ENCODE measurements around the gene SIN3B.

SIN3B gene

DNA sequence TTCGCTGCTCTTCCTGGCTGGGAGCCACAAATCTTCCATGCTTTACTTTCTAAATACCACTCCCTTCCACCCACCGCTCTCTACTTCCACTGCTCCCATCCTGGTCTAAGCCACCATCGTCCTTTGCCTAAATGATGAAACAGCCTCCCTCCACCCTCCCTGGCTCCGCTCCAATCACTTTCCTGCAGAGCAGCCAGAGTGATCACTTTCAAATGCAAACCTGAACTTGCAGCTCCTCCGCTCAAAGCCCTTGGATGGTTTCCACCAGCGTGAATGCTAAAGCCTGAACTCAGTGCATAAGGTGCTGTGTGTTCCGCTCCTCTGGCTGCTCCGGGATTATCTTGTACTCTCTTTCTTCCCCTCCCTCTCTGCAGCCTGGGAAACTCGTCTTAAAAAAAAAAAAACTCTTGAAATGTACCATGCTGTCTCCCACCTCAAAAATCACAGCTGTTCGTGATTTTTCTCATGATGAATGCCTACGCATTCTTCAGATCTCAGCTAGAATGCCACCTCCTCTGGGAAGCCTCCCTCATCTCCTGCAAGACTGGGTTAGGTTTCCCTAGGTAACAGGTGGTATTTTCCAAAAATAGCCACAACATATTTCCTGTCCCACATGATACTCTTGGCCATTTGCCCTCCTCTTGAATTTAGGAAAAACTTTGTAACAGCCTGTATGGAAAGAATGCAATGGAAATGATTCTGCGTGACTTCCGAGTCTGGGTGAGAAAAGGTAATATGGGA lies 3.7 kb upstream of the SIN3B start:
- in situ Hi-C loops (cut with MboI; ENCODE audit: low sequenced_read_pairs): no loop called here

DNA sequence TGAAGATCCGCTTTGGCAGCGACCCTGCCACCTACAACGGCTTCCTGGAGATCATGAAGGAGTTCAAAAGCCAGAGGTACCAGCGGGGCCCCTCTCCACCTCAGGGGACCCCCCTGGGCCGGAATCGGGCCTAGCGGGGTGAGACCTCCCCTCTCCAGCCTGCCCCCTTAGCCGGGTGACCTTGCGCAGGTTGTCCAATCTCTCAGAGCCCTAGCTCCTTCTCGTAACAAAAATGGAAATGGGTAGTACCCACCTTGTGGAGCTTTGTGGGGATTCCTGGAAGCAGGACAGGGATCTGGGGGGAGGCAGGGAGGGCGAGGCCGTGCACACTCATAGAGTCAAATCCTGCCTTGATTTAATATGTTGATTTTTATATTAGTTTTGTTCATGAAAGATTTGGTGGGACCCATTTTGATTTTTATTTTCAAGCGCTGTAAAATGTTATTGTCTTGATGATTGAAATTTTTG lies 658 bp downstream of the SIN3B start:
- in situ Hi-C loops (cut with MboI; ENCODE audit: low sequenced_read_pairs): no loop called here

DNA sequence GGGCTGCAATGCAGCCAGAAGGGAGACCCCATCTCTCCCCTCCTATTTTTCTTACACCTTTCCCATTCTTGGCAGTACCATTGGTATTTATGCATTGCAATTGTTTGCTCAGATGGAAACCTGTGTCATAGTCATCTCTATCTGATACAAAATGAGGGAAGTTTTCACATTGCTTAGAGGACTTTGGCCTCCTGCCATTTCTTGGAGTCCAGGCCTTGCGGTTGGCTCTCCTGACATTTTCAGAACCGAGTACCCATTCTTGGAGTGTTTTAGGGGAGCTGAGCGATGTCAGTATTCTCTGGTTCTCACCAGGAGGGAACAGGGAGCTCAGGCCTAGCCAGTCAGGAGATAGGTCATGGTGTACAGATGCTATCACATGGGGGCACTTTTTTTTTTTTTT lies 1.5 kb downstream of the SIN3B start:
- in situ Hi-C loops (cut with MboI; ENCODE audit: low sequenced_read_pairs): no loop called here

DNA sequence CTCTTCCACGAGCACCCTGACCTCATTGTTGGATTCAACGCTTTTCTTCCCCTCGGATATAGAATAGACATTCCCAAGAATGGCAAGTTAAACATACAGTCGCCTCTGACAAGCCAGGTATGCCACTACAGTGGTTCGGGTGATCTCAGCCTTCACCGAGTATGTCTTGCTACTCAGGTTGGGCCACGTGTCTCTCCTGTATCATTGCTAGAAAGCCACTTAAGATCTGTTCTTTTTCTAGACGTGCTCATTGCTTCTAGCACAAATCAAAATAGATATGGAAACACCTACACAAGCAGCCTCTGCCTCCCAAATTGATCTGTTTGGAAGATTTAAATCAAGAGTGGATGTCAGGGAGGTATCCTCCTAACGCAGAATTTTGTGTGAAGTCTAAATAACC lies 2.3 kb downstream of the SIN3B start:
- in situ Hi-C loops (cut with MboI; ENCODE audit: low sequenced_read_pairs): no loop called here

DNA sequence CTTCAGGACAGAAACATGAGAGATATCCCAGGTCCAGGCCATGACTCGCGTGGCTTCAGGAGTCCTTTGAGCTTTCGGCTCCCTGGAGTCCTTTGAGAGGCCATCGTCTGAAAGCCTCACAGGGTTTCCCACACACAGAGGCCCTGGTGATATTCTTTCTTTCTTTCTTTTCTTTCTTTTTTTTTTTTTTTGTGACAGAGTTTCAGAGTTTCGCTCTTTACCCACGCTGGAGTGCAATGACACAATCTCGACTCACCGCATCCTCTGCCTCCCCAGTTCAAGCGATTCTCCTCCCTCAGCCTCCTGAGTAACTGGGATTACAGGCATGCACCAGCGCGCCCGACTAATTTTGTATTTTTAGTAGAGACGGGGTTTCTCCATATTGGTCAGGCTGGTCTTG lies 5.5 kb downstream of the SIN3B start:
- in situ Hi-C loops (cut with MboI; ENCODE audit: low sequenced_read_pairs): no loop called here

DNA sequence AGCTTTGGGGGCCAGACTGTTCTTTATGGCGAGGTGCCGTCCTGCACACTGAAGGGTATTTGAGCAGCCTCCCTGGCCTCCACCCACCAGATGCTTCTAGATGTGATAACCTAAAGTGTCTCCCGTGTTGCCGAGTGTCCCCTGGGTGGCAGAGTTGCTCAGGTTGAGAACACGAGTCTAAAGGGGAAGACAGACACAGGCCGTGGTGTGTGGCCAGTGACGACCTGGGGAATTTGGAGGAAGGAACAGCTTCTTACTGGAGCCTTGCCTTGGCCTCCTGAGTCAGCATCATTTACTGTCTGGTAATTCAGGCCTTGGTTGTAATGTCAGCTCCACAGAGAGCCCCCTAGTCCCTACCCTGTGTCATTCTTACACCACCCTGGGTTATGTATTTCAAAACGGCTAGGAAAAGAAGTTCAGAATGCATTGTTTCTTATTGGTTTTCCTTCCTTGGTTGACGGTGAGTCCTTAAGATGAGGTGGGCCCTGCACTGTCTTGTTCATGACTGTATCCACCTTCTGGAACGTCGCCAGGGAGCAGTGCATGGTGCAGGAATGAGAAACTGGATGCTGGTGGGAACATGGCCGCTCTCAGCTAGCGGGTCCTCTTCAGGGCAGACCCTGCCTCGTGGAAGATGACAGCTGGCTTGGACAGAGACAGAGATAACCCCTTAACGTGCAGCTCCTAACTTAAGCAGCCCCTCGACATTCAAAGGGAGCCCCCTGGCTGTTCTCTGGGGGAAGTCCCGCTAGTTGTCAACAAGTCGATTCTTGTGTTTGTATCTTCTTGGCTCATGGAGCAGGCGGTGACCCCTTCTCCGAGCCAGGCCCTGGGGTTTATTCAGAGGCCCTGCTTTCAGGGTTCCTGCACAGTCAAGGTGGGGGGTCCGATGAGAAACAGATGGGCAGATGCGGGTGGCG lies 7.2 kb downstream of the SIN3B start:
- in situ Hi-C loops (cut with MboI; ENCODE audit: low sequenced_read_pairs): no loop called here

DNA sequence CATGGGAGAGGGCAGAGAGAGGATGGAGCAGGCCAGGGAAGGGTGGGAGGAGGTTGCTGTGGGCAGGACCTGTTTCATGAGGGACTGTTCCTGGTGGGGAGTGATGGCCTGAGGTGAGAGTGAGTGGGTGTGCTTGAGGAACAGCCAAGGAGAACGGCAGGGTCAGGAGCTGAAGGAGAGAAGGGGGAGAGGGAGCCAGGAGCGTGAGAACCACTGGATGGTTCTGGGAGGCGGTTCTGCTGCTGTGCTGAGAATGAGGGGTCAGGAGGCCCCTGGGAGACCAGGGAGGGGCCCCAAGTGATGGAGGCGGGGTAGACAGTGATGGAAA lies 7.8 kb downstream of the SIN3B start:
- in situ Hi-C loops (cut with MboI; ENCODE audit: low sequenced_read_pairs): no loop called here

DNA sequence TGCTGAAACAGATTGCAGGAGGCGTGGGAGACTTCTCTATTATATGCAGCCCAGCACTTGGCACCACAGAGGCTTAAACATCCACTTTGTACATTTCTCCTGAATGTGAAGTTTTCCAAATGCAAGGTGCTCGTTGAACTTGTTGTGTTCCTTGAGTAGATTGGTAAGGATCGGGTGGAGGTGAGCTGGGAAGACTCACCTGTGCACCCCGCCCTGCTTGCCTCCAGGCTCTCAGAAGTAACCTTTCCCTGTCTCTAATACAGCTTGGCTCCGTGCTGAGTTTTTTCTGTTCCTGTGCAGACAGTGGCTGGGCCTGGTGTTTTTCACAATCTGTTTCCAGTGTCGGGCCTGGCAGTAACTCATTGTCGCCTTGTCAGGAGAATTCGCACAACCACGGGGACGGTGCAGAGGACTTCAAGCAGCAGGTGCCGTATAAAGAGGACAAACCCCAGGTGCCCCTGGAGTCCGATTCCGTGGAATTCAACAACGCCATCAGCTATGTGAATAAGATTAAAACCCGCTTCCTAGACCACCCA lies 12.3 kb downstream of the SIN3B start:
- in situ Hi-C loops (cut with MboI; ENCODE audit: low sequenced_read_pairs): no loop called here

DNA sequence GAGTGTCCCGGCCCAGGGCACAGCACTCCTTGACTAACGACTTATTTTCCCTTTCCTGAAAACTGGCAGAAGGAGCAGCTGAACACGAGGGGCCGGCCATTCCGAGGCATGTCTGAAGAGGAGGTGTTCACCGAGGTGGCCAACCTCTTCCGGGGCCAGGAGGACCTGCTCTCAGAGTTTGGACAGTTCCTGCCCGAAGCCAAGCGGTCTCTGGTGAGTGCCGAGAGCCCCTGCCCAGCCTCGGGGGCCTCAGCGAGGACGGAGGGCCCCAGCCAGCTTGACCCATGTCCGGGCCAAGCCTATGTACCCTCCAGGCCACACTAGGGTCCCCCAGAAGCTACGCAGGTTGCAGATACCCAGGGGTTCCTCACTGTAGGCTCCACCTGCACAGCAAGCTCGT lies 17.7 kb downstream of the SIN3B start:
- in situ Hi-C loops (cut with MboI; ENCODE audit: low sequenced_read_pairs): no loop called here

DNA sequence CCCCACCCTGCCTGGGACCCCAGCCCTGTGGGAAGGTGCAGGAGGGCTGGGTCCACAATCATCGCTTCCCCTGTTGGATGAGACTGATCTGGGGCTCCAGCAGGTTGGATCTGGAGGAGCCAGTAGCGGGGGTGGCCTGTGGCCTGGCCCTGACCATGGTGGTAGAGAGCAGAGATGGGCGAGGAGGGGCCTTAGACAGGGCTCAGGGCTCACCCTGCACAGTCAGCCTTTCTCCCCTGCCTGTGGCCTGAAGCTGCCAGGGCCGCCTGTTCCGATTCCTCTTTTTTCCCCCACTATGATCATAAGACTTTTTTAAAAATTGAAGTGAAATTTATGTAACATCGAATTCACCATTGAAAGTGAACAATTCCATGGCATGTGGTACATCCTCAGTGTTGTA lies 18.2 kb downstream of the SIN3B start:
- in situ Hi-C loops (cut with MboI; ENCODE audit: low sequenced_read_pairs): no loop called here

DNA sequence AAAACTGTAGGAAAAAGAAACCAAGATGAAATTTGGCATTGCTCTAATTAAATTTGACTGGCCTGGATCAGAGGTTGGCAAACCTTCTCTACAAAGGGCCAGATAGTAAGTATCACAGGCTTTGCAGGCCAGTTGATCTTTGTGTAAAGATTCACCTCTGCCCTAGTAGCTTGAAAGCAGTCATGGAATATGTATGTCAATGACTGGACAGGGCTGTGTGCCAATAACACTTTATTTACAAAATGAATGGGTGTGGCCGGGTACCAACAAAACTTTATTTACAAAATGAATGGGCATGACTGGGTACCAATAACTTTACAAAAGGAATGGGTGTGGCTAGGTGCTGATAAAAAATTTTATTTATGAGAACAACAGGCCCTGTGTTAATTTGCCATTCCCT lies 20.0 kb downstream of the SIN3B start:
- in situ Hi-C loops (cut with MboI; ENCODE audit: low sequenced_read_pairs): no loop called here

DNA sequence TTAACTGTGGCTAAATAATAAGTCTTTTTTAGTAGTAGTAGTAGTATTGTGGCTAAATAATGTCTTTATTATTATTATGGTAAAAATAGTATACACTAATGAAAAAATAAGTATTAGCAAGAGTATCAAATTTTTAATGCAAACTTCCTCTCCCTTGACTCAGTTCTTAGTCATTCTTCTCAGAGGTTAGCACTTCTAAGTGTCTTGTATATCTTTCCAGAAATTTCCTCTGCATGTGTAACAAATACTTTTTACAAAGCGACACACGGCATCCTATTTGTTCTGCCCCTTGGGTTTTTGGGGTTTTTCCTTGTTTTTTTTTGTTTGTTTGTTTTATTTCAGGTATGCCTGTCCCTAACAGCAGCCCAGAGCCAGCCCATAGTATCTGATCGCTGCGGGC lies 20.9 kb downstream of the SIN3B start:
- in situ Hi-C loops (cut with MboI; ENCODE audit: low sequenced_read_pairs): no loop called here

DNA sequence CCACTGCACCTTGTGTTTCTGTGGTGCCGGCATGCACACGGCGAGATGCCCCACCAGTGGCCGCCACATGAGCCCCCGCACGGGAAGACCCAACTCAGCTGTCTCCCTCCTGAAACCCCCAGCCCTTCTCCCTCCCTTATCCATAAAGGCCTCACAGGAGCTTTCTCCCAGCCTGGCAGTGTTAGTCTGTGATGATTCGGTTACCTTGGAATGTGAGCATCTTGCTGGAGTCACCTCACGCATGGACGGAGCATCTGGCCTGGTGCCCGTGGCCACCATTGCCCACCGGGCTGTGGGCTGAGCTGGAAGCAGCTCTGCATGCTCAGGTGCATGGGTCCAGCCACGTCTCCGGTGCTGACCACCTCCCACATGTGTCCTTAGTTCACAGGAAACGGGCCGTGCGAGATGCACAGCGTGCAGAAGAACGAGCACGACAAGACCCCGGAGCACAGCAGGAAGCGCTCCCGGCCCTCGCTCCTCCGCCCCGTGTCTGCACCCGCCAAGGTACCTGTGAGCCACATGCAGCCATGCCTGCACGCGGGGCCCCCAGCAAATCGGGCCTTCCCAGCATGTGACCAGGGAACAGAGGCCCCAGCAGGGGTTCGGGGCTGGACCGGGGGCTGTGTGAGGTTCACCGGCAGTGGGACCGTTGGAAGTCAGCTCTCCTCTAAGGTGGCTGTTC lies 22.0 kb downstream of the SIN3B start:
- in situ Hi-C loops (cut with MboI; ENCODE audit: low sequenced_read_pairs): no loop called here

DNA sequence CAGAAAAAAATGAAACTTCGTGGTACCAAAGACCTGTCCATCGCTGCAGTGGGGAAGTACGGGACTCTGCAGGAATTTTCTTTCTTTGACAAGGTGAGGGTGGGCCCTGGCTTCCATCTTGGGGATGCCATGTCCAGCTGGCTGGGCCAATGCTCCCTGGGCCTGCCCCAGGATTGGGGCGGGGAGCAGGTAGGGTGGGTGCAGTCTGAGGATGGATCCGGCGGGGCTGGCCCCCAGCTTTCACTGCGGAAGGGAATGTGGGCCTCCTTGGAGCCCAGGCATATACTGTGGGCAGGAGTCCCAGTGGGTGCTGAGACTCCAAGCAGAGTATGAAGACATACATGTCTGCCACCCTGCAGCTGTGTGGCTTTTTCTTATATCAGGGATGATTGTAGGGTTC lies 23.9 kb downstream of the SIN3B start:
- in situ Hi-C loops (cut with MboI; ENCODE audit: low sequenced_read_pairs): no loop called here

DNA sequence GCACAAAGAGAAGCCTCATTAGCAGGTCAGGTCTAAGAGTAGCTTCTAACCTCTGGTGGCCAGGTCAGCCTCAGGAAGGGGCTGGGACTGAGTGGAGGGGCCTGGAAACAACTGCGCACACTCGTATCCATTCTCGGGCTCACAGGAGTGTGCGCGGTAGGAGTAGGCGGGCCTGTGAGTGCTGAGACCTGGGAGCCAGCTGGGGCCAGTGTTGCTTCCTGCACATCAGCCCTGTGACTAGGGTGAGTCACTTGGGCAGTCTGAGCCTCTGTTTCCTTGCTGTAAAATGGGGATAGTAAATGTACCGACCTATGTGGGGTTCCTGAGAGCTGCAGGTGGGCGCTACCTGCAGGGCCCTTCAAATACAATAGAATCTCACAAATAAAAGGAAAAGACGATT lies 26.9 kb downstream of the SIN3B start:
- in situ Hi-C loops (cut with MboI; ENCODE audit: low sequenced_read_pairs): no loop called here

DNA sequence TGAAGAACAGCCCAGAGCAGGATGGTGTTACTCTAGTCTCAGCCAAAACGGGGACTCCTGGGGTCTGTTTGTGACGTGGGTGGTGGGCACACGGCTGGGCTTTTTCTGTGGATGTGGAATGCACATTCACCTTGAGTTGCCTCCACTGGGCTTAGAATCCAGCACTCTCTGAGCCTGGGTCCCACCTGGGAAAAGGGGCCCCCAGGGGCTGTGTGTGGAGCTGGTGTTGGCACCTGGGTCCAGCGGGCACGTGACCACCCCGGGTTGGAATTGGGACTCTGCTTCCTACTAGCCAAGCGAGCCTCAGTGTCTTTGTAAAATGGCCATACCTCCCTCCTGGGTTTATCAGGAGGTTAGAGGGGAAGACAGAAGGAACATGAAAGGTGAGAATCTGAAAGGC lies 30.4 kb downstream of the SIN3B start:
- in situ Hi-C loops (cut with MboI; ENCODE audit: low sequenced_read_pairs): no loop called here

DNA sequence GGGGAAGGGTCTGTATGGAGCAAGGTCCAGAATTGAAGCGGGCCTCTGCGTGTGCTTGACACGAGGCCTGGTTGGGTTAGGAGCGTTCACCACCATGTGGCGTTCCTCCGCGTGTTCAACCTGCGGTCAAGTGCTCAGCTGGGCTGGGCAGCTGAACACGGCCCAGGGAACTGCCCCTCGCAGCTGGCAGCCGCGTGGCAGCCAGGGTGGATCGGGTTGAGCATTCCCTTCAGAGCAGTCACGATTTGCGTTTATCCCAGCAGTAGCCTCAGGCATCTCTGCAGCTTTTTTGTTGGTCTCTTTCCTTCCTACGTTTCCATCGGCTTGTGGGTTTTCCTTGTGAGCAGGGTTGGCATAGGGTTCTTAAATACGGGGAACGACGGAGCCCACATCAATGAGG lies 30.9 kb downstream of the SIN3B start:
- in situ Hi-C loops (cut with MboI; ENCODE audit: low sequenced_read_pairs): no loop called here

DNA sequence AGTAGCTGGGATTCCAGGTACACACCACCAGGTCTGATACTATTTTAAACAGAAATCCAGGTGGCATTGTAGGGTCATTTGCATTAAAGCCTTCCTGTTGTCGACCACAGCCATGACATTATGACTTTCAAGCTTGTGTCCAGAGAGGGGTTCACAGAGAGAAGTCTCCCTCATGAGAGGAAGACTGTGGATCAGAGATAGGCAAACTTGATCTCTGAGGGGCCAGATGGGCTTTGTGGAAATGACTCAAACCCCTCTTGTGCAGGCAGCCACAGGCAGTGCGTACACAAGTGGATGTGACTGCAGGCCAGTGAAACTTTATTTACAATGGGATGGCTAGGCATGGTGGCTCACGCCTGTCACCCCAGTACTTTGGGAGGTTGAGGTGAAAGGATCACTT lies 31.8 kb downstream of the SIN3B start:
- in situ Hi-C loops (cut with MboI; ENCODE audit: low sequenced_read_pairs): no loop called here

DNA sequence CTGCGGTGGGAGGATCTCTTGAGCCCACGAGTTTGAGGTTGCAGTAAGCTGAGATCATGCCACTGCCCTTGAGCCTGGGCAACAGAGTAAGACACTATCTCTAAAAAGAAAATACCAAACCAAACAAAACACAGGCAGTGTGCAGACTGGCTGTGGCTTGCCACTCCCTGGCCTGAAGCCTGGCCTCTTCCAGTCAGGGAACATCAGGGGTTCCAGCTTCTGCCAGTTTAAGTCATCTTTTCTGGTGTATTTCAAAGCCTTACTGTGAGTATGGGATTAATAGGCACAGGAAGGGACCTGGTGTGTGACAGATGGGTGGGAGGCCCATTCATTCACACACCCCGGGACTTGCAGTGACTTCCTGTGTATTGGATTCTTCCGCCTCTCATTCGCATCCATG lies 32.6 kb downstream of the SIN3B start:
- in situ Hi-C loops (cut with MboI; ENCODE audit: low sequenced_read_pairs): no loop called here

DNA sequence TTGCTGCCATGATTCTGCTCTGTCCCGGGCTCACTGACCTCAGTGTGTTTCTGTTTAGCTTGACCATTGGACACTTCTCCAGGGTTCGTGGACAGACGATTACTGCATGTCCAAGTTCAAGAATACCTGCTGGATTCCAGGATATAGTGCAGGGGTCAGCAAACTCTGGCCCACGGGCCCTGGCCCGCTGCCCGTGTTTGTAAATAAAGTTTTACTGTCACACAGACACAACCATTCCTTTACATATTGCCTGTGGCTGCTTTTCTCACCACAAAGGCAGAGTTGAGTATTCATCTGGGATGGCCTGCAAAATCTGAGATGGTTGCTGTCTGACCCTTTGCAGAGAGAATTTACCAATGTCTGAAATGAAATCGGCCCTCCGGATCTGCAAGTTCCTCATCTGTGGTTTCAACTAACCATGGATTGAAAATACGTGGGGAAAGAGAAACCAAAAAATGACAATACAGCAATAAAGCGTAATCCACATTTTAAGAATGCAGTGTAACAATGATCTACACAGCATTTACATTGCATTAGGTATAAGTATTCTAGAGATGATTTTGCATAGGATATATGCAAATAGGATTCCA lies 33.7 kb downstream of the SIN3B start:
- in situ Hi-C loops (cut with MboI; ENCODE audit: low sequenced_read_pairs): no loop called here

DNA sequence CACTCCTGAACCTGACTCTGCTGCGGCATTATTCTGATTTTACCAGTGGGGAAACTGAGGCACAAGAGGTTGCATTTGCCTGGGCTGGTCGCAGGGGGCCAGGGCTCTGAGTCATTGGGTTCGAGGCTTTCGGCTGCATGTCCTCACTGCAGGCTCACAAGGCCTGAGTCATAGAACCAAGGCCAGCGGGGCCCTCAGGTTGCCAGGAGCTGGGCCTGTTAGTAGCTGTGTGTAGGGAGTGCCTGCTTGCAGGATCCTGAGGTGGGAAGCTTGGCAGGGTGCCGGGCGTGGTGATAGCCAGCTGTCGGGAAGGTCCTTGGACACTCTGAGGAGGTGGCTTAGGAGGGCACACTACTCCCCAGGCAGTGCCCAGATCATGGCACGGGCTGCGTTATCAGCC lies 38.0 kb downstream of the SIN3B start:
- in situ Hi-C loops (cut with MboI; ENCODE audit: low sequenced_read_pairs): no loop called here

Measured in HL-60/S4 treated with retinoic acid at 250 ng/mL for 4 days and 3 days (cell line).